Panc1 (cell line): ENCODE data around the gene TRMT6. TPM values are rescaled to one million over a fixed set of nuclear protein-coding genes. Genes with fewer than 3 reads are reported as not detected.

Experiments used
- ATAC-seq: fragments of 200-7000 bp; cut with Tn5 transposase; 2 replicates; pipeline ENCODE4 v1.9.1; 2020; ENCODE audit warnings: mild to moderate bottlenecking, moderate library complexity
- BruUV-seq: library from RNA; stranded (reverse); fragments of 400-500 nt; replicated peaks from 2 replicates; lab custom pipeline; 2021; lab: Mats Ljungman, UMichigan
- CTCF ChIA-PET: fragments of 300-600 bp; sonication (Branson Sonifier 250); formaldehyde crosslinking; loops from one replicate; lab custom pipeline; 2022; ENCODE audit warnings: antibody characterized with exemption; lab: Charles Lee
- POLR2A ChIA-PET: fragments of 300-600 bp; sonication (Branson Sonifier 250); formaldehyde crosslinking; loops from one replicate; lab custom pipeline; 2022; ENCODE audit warnings: antibody characterized with exemption; lab: Charles Lee
- DNase-seq: peaks from one replicate; pipeline ENCODE4 v3.0.0-alpha.2; 2010; ENCODE audit warnings: low read depth, low spot score
- H3K27ac ChIP-seq: 2 replicates; pipeline ENCODE4 v1.5.1; 2011; ENCODE audit warnings: mild to moderate bottlenecking, low read length, inconsistent platforms
- H3K27me3 ChIP-seq: fragments of 200-500 bp; sonication (Bioruptor generic); 2 replicates; pipeline ENCODE4 v1.6.0; 2014; ENCODE audit warnings: low read length, inconsistent platforms; ENCODE audit not compliant: control insufficient read depth, insufficient read depth
- H3K36me3 ChIP-seq: fragments of 200-500 bp; sonication (Bioruptor generic); 2 replicates; pipeline ENCODE4 v1.5.1; 2014; ENCODE audit warnings: inconsistent platforms, mild to moderate bottlenecking, low read length, moderate library complexity; ENCODE audit not compliant: control insufficient read depth, insufficient read depth
- H3K4me1 ChIP-seq: 2 replicates; pipeline ENCODE4 v1.5.1; 2011; ENCODE audit warnings: inconsistent platforms, mild to moderate bottlenecking, low read length, moderate library complexity; ENCODE audit not compliant: control insufficient read depth, insufficient read depth
- H3K4me3 ChIP-seq, 2 experiments: 2 replicates each; pipeline ENCODE4 v1.5.1; 2011 to 2012; ENCODE audit warnings: low read depth in 2 of 2, low read length in 2 of 2, mild to moderate bottlenecking in 2 of 2, inconsistent platforms in 1 of 2, moderate library complexity in 1 of 2
- H3K9me3 ChIP-seq: fragments of 200-500 bp; sonication (Bioruptor generic); 2 replicates; pipeline ENCODE4 v1.5.1; 2014; ENCODE audit warnings: low read depth, mild to moderate bottlenecking, inconsistent platforms, low read length, moderate library complexity; ENCODE audit not compliant: control insufficient read depth, insufficient read depth
- POLR2AphosphoS5 ChIP-seq: IDR thresholded peaks from 2 replicates; pipeline ENCODE4 v1.6.1; 2012; ENCODE audit warnings: mild to moderate bottlenecking, low read depth, low read length, moderate library complexity
- REST ChIP-seq, 2 experiments: IDR thresholded peaks; 2 replicates each; pipeline ENCODE4 v1.6.1; 2011 to 2012; ENCODE audit warnings: low read depth in 2 of 2, control low read depth in 1 of 2, low read length in 1 of 2, mild to moderate bottlenecking in 1 of 2, moderate library complexity in 1 of 2; ENCODE audit not compliant: insufficient read depth in 1 of 2
- SIN3A ChIP-seq: IDR thresholded peaks from 2 replicates; pipeline ENCODE4 v1.6.1; 2012; ENCODE audit warnings: low read depth, mild to moderate bottlenecking, low read length, moderate library complexity, borderline replicate concordance; ENCODE audit not compliant: insufficient read depth
- in situ Hi-C: cut with HindIII; loops from 2 replicates; pipeline ENCODE4 v1.10.0; 2016; ENCODE audit warnings: low sequenced_read_pairs, low pct_unique_long_range_greater_than_20kb
- intact Hi-C: fragments of 100-400 bp; cut with micrococcal nuclease; formaldehyde crosslinking; loops from one replicate; pipeline ENCODE4 v1.10.0; 2022; ENCODE audit not compliant: unreplicated experiment
- total RNA-seq: library from RNA; stranded (reverse); gene quantifications from one replicate; pipeline ENCODE4 v1.2.1, GENCODE V29; 2021; ENCODE audit not compliant: unreplicated experiment
- TF ChIP-seq, protein P1 (sequence below): fragments of 450-650 bp; IDR thresholded peaks from 2 replicates; pipeline ENCODE4 v1.5.1; 2017; ENCODE audit warnings: mild to moderate bottlenecking

TRMT6 gene
- total RNA-seq, 1 experiment from 2014 or later, result 27.9 TPM

GRCh38 chr20:5970381-5970780, 20.0 kb upstream of the TRMT6 start:
- BruUV-seq, result no TSS peak
- CTCF ChIA-PET, result no interaction called here
- H3K36me3 ChIP-seq, result peaks cover 23% of the 10 kb centered on the region

DNA sequence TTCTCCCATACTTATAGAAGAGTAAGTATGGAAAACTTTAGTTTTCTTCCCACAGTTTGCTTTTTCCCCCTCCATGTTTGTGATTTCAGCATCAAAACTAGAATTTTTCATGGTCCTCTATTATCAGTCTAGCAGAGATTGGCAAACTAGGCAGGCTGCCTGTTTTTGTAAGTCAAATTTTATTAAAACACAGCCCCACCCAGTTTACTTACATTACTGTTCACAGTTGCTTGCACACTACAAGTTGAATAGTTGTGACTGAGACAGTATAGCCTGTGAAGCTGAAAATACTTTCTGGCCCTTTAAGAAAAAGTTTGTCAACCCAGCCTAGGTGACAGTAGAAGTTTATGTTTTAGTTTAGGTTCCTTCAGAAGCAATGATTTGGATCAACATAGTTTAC, 19.6 kb upstream of the TRMT6 start:
- Histone ChIP-seq H3K4me3 (no peak overlapping the region), H3K36me3 (peaks cover 23% of the 10 kb centered on the region), H3K27ac (no peak overlapping the region), H3K4me1 (no peaks in the 10 kb centered on the region), H3K9me3 (no peaks in the 10 kb centered on the region), H3K27me3 (no peaks in the 10 kb centered on the region)
- ChIA-PET POLR2A (interaction anchor here (0.7 kb wide), 1 partner anchor 61 kb away, joined by 10 read pairs; no protein-coding TSS in a partner anchor), CTCF (no interaction called here)
- intact Hi-C loops (no loop called here), in situ Hi-C loops (no loop called here)
- DNase-seq (no peak), ATAC-seq (no peak)
- no TSS peak for BruUV-seq
- TF ChIP-seq REST (IDR thresholded peaks at IDR 0.05; ENCODE audit: insufficient read depth in 1 of 2, low read depth in 2 of 2, low read length in 1 of 2), result no peak
- TF ChIP-seq, protein P1, sequence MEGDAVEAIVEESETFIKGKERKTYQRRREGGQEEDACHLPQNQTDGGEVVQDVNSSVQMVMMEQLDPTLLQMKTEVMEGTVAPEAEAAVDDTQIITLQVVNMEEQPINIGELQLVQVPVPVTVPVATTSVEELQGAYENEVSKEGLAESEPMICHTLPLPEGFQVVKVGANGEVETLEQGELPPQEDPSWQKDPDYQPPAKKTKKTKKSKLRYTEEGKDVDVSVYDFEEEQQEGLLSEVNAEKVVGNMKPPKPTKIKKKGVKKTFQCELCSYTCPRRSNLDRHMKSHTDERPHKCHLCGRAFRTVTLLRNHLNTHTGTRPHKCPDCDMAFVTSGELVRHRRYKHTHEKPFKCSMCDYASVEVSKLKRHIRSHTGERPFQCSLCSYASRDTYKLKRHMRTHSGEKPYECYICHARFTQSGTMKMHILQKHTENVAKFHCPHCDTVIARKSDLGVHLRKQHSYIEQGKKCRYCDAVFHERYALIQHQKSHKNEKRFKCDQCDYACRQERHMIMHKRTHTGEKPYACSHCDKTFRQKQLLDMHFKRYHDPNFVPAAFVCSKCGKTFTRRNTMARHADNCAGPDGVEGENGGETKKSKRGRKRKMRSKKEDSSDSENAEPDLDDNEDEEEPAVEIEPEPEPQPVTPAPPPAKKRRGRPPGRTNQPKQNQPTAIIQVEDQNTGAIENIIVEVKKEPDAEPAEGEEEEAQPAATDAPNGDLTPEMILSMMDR, result no peak
- no peak for TF ChIP-seq SIN3A
- TF ChIP-seq POLR2AphosphoS5, result no peak

More at GRCh38 chr20:5970381-5970780, 20.0 kb upstream of the TRMT6 start:
- TF ChIP-seq REST (IDR thresholded peaks at IDR 0.05; ENCODE audit: insufficient read depth in 1 of 2, low read depth in 2 of 2, low read length in 1 of 2), result no peak
- no peak overlapping the region for H3K4me3 ChIP-seq
- ATAC-seq (no peak), DNase-seq (no peak)
- intact Hi-C loops, result no loop called here
- H3K9me3 ChIP-seq, result no peaks in the 10 kb centered on the region
- H3K4me1 ChIP-seq, result no peaks in the 10 kb centered on the region
- no peaks in the 10 kb centered on the region for H3K27me3 ChIP-seq
- no peak overlapping the region for H3K27ac ChIP-seq
- in situ Hi-C loops, result no loop called here
- POLR2A ChIA-PET, result no interaction called here
